NK-92 (cell line): Measurements from ENCODE around the gene GPD2.

ENCODE experiments used
- DNase-seq: peaks from one replicate; lab custom pipeline; 2025; ENCODE audit not compliant: unreplicated experiment; lab: John Stamatoyannopoulos, UW

GPD2 gene

DNA sequence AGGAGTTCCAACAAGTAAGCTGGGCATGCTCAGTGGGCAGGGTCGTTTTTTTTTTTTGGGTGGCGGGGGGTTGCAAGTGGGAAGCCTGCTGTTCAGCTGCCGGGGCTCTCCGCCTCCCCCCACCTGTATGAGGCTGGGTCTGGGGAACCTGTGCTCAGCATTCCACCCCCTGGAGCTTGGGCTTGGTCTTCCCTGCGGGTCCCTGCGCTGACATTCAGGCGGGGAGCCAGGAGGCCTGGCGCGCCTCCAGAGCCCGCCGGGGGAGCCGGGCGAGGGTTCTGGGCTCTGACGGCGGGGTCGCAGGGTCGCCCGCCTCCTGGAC lies 822 bp upstream of the GPD2 start:
- no peak for DNase-seq

DNA sequence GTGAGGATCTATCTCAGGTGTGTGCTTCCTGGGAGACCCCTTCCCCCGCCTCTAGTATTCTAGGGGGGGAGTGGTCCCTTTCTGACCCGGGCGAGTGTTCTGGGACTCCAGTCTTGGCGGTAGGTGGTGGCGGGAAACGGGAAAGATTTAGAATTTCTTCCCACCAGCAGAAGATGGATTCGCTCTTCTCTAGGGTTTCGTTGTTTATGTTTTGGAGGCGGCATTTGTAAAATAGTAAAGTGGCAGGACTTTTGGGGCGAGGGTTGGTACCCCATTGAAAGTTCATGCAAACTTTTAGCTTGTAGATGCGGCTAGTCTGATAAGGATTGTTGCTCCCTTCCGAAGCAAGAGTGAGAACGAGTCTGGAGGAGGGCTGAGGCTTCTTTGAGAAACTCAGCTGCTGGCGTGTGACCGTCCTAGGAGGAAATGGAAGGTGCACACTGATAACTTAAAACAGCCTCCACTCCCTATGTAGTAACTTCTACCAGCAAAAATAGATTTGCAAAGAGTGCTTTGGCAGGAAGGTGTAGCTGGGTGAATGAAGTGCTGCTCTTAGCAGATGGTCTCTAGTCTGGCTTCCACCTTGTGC lies 412 bp downstream of the GPD2 start:
- no peak for DNase-seq

DNA sequence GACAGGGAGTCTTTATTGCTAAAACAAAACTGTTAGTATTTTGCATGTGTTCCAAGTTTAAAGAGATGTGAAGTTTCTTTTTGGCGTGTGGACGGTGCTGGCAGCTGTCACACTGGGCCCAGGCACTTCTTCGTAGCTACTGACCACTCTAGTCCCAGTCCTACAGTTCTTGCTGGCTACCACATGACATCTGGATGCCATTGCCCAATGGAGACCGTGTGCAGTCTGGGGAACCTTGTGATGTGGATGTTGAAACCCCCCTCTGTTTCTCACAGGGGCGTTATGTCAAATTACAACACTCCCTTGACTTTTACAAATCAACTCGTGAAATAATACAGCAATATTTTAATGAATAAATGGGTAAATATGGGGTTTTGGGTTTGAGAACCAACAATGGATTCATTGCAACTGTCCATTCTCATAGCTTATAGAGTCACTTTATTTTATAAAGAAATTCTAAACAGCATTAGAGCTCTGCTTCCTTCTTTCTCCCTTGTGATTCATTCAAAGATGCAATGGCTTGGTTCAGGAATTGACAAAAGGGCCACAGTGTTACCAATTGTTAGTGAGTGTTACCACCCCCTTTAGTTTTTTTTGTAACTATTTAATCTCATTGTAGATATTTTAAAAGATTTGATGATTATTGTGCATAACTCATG lies 1.2 kb downstream of the GPD2 start:
- no peak for DNase-seq

DNA sequence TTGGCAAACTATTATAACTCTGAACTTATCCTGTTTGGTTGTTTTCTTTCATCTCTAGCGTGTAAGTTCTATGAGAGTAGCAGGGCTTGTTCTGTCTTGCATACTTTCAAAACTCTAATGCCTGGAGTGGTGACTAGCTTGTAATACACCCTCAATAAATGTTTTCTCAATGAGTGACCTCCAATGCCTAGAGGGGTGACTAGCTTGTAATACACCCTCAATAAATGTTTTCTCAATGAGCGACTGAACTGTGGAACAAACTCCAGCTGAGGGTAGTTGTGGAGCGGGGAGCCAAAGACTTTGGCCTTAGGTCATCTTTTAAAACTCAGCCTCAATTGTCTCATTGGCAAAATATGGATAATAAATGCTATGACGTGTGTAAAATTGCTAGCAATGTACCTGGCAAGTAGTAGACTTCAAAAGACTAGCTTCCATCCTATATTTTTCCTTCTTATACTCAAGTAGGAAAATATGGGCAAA lies 1.8 kb downstream of the GPD2 start:
- DNase-seq = no peak

DNA sequence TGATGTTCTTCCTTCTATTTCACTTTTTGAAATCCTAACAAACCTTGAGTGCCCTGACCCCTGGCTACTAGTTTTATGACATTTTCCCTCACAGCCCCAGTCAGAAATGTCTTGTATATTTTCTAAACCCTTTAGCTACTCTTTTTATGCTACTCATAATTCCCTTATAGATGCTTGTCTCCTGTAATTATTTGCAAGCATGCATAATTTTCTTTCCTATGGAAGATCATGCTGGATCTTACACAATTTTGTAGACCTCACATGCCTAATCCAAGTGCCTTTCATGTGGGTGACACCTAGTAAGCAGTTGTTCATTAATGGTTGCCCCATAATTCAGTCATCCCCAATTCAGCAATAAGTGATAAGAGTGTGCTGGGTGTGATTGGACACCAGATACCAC lies 6.9 kb downstream of the GPD2 start:
- no peak for DNase-seq

DNA sequence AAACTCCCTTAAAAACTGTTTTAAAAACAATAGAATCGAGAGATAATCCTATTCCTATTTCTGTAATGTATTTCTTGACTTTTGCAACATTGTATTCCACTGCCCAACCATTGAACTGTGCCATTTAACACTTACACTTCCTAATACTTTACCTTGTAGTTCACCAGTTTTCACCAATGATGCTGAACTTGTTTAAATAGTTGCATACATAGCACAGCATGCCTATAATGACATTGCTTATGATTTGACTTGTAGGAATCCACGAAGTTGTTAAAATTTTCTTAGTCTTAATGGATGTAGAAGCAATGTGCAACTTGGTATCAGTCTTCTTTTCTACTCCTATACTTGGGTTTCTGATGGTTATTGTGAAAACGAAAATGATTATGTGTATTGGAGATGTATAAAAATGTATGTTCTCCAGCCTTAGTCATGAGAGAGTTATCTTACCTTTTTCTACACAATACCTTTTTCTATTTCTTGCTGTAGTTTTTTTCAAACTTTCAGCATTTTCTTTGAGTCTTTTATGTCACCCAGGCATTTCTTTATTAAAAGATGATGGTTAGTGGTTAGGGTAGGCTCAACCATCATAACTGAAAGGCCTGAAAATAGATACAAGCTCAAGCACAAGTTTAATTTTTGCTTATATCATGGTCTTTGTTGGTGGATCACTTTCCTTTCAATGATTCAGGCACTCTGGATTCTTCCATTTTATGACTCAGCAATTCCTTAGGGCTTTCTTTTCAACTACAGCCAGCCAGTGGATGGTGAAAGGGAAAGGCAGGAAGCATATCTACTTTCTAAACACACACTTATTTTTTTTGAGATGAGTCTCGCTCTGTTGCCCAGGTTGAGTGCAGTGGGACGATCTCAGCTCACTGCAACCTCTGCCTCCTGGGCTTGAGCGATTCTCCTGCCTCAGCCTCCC lies 9.4 kb downstream of the GPD2 start:
- DNase-seq = no peak

DNA sequence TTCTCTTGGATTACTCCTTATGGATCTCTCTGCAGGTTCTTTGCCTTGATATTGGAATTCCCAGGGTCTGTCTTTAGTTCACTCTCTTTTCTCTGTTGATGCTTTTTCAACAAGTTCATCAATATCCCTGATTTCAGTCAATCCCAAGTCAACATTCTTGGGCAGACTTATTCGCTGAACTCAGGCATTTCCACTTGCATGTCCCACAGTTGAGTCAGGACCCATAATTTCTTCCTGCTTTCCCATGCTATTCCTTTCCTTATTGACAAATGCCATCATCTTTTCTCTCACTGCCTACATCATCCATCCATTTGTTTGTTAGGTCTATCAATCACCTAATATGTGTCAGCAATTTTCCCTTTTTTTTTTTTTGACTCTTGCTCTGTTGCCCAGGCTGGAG lies 11.6 kb downstream of the GPD2 start:
- no peak for DNase-seq

DNA sequence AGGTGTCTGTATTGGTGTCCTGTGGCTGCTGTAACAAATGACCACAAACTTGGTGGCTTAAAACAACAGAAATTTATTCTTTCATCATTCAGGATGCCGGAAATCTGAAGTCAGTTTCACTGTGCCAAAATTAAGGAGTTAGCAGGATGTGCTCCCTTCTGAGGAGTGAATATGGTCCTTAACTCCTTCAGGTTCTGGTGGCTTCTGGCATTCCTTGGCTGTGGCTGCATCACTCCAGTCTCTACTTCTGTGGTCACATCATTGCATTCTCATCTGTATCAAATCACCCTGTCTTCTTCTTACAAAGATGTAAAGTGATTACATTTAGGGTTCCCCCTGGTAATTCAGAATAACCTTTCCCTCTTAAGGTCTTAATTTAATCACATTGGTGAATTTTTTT lies 12.6 kb downstream of the GPD2 start:
- no peak for DNase-seq

DNA sequence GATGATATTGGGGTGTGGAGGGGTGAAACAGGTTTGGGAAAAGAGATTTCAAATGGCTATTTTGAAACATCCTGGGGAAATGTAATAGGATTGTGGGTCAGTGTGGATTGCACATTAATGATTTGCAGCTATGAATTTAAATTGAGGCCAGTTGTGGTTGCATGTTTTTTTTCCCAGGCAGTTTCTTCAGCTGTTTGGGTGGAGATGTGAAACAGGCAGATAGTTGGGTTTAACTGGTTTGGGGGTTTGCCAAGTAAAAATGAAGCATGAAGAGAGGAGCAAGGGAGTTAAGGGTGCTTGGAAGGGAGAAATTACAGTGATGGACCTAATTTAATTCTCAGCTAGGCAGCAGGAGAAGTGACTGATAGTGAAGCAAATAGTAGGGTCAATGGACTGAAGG lies 16.8 kb downstream of the GPD2 start:
- no peak for DNase-seq

DNA sequence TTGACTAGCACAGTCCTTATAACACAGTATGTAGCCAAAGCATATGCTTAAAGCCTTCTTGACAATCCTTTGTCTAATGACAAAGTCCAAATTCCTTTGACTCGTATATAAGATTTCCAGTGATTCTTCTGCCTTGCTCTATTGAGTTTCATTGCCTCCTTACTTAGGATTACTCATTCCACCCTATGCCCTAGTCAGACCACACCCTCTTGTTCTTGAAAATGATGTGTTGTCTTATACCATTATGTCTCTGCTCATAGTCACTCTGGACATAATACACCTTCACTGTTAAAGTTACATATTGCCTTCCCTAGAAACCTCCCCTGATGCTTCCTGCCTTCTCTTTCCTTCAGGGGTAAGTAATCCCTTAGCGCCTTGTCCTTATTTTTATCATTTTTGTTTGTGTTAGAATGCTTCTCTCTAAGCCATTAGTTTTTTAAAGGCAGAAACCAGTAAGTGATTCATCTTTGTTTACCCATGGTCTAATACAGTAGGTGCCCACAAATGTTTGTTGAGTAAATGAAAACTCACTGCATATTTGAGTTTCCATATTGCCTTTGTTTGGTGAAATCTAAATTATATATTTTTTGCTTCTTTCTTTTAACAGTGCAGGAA lies 19.3 kb downstream of the GPD2 start:
- no peak for DNase-seq

DNA sequence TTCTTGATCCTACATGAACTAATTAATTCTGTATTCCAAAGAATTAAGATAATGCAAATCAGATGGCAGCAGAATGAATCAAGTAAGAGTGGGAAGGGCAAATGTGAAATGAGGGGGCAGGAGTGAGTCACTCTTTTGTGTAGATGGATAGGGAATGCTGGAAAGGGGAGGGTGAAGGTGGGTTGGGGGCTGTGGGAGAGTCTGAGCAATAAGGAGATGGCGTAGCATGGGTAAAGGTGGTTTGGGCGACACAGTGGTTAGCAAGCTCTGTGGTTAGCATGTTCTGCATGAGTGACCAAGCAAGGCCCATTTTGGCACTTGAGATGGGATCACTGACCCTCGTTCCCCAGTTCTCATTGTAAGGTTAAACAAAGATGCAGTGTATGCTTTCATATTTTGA lies 20.4 kb downstream of the GPD2 start:
- DNase-seq = no peak

DNA sequence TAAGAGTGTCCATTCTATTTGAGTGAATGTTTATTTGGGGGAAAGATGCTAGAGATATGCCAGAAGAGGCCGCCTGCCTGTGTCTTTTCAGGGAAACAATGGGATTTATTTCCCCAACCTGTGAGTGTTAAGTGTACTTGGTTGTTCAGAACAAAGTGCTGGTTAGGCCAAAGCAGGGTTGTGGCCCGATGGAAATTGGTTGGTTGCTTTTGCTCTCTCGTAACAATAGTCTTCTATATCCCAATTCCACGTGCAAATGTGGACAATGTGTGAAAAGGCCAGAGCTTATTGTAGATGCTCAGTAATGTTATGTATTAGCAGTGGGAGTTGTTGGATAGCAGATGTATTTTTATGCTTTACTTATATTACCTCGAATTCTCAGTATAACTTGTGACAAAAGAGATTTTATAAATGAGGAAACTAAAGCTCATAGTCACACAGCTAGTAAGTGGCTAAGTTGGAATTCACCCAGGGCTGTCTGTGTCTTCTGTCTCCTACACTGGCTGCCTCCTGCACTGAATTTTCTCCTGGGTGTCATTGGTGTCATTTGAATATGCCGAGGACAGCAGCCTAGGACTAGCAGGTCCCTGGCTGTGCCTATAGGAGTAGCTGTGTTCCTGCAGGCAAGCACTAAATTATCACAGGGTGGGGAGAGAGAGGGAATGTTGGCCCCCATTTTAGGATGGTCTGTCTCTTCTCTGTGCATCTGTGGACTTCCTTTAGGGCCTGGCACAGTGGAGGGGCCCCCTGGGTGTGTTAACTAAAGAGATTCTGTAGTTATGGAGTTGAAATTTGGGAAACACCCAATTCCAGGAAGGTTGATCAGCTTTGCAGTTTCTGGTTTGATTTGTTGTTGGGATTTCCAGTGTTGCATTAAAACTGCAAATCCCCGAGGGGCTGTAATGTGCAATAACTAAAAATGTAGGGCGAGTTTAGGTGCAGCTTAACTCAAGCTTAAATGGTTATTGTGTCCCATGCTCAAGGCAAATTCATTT lies 21.6 kb downstream of the GPD2 start:
- no peak for DNase-seq

DNA sequence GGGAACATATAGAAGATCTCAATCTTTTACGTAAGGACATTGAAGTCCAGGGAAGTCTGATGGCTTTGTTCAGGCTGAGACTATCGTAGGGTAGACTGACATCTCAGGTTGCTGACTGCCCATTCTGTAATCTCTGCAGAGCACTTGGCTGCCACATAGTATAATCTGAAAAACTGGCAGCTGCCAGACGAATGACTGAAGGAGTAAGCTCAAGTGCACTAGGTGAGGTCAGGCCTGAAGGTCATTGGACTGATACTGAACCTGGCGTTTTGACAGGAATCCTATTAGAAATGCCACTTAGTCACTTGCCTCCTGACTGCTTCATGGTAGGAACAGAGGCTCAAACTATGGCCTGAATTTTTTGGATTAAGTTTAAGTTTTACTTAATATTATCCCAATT lies 23.5 kb downstream of the GPD2 start:
- DNase-seq = no peak

DNA sequence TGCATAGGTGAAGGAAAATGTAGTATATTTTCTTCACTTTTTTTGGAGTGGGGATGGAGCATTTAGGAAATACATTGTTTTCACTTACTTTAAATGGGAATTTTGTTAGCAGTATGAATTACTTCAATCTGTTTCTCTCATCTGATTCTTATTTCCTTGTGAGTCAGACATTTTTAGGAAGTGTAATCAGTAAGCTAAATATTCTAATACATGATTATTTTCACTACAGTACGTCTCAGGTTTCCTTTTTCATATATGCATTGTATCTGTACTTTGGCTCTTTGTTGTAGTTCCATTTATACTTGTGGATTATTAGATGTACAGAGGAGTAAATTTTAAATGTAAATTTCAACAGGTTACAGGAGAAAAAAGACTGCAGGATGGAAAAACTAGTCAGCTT lies 27.9 kb downstream of the GPD2 start:
- no peak for DNase-seq

DNA sequence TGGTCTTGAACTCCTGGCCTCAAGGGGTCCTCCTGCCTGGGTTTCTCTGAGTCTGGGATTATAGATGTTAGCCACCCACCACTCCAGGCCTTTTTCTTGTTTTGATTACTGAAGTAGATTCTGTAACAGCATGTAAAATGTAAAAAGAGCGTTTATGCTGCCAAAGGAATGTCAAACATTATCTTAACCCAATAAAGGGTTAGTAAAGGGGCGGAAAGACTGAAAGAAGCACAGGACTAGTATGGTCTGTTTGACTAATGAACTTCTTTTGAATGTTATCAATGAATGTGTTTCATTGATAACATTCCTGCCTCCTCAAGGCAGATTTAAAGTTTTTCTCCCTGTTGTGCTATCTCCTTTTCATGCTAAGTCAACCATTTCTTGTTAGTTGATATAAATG lies 29.4 kb downstream of the GPD2 start:
- DNase-seq = no peak

DNA sequence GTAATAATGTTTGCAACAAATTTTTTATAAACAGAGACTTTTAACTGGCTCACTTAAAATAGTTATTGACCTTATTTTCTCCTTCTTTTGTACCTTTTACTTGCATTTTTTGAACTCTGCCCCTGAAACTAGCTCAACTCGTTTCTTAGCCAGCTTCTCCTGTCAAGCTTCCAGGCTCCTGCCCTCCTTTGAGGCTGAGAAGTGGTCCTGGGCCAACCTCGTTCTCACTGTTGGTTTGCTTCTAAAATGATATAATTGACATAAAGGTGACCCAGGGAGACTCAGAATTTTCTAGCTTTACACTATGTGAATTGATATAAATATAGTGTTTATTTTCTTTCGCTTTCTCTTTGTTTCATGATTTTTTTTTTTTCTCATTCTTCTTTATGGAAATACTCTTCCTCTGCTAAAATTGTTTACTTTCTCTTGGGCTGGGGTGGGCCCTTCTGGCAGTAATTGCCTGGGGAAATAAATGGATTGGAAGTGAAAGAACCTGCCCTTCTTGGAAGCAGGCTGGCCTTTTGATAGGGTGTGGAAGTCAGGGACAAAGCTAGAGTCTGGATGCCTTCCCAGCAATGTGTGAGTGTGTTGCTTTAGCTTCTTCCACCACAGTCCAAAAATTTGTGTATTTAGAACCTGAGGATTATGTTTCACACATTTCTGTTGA lies 30.7 kb downstream of the GPD2 start:
- no peak for DNase-seq

DNA sequence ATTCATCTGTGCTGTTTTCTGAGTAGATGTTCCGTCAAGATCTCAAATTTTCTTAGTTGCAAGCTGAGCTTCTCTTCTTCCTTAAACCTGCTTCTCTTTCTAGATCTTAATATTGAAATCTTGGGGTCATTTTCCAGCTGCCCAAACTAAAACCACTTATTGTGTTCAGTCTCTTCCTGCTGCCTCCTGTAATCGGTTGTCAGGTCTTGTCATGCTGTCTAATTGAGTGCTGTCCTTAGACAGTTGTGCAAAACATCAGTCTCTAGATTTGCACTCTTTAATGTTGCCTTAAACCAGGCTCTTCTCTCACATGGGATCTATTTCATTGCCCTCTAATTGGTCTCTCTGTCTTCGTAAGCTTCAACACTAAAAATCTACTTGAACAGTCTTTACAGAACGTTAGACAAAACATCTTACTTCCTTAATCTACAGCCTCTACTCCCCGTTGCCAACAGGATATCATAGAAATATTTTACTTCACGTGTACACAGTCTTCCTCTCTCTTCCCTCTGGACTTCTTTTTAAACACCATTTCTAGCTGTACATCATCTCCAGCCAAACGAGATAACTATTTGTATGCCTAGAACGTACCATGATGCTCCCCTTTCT lies 34.9 kb downstream of the GPD2 start:
- DNase-seq = no peak

DNA sequence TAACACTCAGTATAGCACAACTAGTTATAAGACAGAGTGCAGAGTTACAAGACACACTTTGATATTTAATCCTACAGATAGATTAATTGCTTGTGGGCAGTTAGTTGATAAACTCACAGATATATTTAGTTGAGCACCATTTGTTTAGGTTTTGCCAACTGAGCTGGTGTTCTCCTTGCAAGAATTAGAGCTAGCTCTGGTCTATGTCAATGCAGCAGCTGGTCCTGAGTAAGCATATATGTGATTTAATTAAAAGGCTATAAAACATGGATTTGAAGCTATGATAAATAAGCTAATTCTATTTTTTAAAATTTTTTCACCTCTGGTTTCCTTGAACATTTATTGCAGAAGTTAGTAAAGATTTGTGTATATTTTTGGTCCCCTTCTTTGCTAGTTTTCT lies 35.6 kb downstream of the GPD2 start:
- DNase-seq = no peak

DNA sequence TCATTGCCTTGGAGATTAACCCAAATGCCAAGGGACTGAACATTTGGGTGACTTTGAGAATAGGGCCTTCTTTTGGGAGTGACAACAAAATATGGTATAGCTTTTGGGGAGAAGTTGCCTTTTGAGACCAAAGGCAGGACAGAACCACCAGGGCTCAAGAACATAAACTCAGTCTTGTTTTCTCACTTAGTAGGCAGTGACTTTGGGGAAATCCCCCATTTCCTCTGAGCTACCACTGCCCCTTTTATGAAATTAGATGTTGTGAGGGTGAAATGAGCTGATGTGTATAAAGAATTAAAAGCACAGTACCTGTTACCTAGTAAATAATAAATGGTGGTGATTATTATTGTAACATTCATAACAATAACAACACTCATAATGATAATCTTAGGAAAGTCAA lies 36.5 kb downstream of the GPD2 start:
- DNase-seq = no peak

DNA sequence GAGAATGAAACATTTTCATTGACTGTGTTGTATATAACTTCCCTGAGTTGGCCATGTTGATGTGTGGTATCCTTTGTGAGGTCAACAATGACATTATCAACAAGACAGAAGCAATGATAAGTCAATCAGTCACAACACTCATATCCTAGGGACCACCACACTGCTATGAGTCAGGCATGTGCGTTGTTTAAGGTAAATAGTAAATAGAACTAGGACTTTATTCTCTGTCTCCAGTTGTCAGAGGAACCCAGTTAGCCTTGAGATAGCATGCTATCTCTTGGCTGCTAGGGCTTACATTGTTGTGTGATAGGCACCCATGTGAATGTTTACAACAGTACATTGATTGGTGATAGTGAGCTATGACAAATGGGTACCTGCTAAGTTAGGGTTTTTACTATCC lies 37.3 kb downstream of the GPD2 start:
- DNase-seq = no peak
